NT2/D1 (cell line): ENCODE data around the gene PEX10.

Experiments
- SUZ12 ChIP-seq: IDR thresholded peaks from 2 replicates; pipeline ENCODE4 v1.6.1; 2011; ENCODE audit not compliant: insufficient read length, insufficient read depth; ENCODE audit errors: extremely low read depth
- ZNF274 ChIP-seq: IDR thresholded peaks from 2 replicates; pipeline ENCODE4 v1.6.1; 2011; ENCODE audit warnings: mild to moderate bottlenecking, low read depth, low read length

DNA sequence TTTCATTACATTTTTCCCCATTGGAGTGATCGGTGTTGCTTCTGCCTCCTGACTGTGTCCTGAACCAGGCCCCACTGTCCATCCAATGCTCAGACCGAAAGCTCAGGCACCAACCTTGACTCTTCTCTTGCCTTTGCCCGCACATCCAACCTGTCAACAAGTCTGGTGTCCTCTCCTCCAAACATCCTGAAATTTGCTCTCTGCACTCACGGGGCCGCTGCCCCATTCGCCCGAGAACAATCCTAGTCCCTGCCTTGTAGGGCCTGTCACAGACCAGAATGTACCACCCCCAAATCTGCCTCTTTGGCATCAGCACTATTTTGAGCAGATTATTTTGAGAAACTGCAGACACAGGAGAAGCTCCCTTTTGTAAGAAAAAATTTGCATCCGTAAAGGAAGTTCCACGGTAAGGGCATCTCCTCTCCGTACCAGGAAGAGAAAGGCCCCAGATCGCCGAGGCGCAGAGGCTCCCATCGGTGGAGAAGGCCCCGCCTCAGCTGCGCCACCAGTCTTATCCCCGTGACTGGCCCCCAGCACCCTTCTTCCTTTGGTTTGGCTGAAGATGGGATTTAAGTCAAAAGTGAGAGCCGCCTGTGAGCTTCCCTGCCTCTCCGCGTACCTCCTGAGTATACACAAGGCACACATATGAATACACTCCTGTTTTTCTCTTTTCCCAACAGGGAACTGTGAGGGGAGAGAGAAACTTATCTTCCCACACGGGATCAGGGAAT is 28.1 kb downstream of the PEX10 start:
- TF ChIP-seq SUZ12 (no peak), ZNF274 (no peak)
